HG03066 (cell line): ENCODE results near the gene CHPF.

Experiments used
- ATAC-seq: cut with Tn5 transposase; IDR thresholded peaks from one replicate; pipeline ENCODE4 v1.9.1; 2021; ENCODE audit warnings: low read depth; ENCODE audit not compliant: unreplicated experiment

The CHPF gene

GRCh38 chr2:219515874-219516629 lies 27.6 kb downstream of the CHPF start:
- no peak for ATAC-seq

GRCh38 chr2:219514836-219515235 lies 28.8 kb downstream of the CHPF start:
- no peak for ATAC-seq

- ATAC-seq: no peak
Observed at GRCh38 chr2:219514196-219514761, 29.3 kb downstream of the CHPF start, which contains the start of gene ASIC4. ASIC4 (plus strand) TSS chr2:219514482; CDS start chr2:219514725, 243 bp downstream.

GRCh38 chr2:219513787-219514186 lies 29.8 kb downstream of the CHPF start:
- ATAC-seq: no peak

- no peak for ATAC-seq
Observed at GRCh38 chr2:219512524-219513216, 30.9 kb downstream of the CHPF start.

- ATAC-seq: no peak
Observed at GRCh38 chr2:219511547-219512325, 31.9 kb downstream of the CHPF start.

GRCh38 chr2:219510512-219511135 lies 33.0 kb downstream of the CHPF start:
- no peak for ATAC-seq

GRCh38 chr2:219509780-219510511 lies 33.7 kb downstream of the CHPF start:
- peak; percentile 65 for ATAC-seq

- ATAC-seq: peak; percentile 7
Observed at GRCh38 chr2:219508971-219509779, 34.4 kb downstream of the CHPF start.

- ATAC-seq: no peak
Observed at GRCh38 chr2:219508444-219508734, 35.2 kb downstream of the CHPF start.

GRCh38 chr2:219507581-219508443 lies 35.8 kb downstream of the CHPF start:
- ATAC-seq: no peak

GRCh38 chr2:219506802-219507526 lies 36.6 kb downstream of the CHPF start:
- ATAC-seq: no peak

- ATAC-seq: no peak
Observed at GRCh38 chr2:219506153-219506801, 37.3 kb downstream of the CHPF start.

GRCh38 chr2:219505585-219505984 lies 38.0 kb downstream of the CHPF start:
- no peak for ATAC-seq

GRCh38 chr2:219502618-219503017 lies 41.0 kb downstream of the CHPF start:
- no peak for ATAC-seq

GRCh38 chr2:219501849-219502248 lies 41.8 kb downstream of the CHPF start:
- no peak for ATAC-seq

GRCh38 chr2:219500135-219500534 lies 43.5 kb downstream of the CHPF start:
- ATAC-seq: no peak
